HepG2 (cell line): Measurements from ENCODE around the gene ELOVL6. TPM values are rescaled to one million over a fixed set of nuclear protein-coding genes. Genes with fewer than 3 reads are reported as not detected.

ENCODE experiments used
- ARNT2 ChIP-seq: sonication (generic); formaldehyde crosslinking; IDR thresholded peaks from 2 replicates; pipeline ENCODE4 v1.8.0; 2022; ENCODE audit warnings: mild to moderate bottlenecking, low read depth, missing genetic modification reagents, moderate library complexity
- CCDC6 ChIP-seq: sonication (generic); formaldehyde crosslinking; IDR thresholded peaks from 2 replicates; pipeline ENCODE4 v1.8.1; 2022; ENCODE audit warnings: mild to moderate bottlenecking, missing genetic modification reagents, moderate library complexity
- CENPX ChIP-seq: sonication (generic); formaldehyde crosslinking; IDR thresholded peaks from 2 replicates; pipeline ENCODE4 v1.9.0; 2021; ENCODE audit warnings: mild to moderate bottlenecking, missing genetic modification reagents, moderate library complexity
- DBP ChIP-seq: sonication (generic); formaldehyde crosslinking; IDR thresholded peaks from 2 replicates; pipeline ENCODE4 v1.4.0; 2020; ENCODE audit warnings: missing genetic modification reagents; ENCODE audit errors: not compliant biosample characterization
- FOXA3 ChIP-seq: IDR thresholded peaks from 2 replicates; pipeline ENCODE4 v1.6.1; 2016; ENCODE audit warnings: missing genetic modification reagents, missing compliant biosample characterization
- HNRNPL ChIP-seq: fragments of 200-400 bp; formaldehyde crosslinking; IDR thresholded peaks from 2 replicates; pipeline ENCODE4 v1.6.1; 2017; ENCODE audit warnings: mild to moderate bottlenecking, low read depth, low read length
- HOXD1 ChIP-seq: sonication (generic); formaldehyde crosslinking; IDR thresholded peaks from 2 replicates; pipeline ENCODE4 v1.5.0; 2020; ENCODE audit warnings: missing genetic modification reagents
- IRF2 ChIP-seq: IDR thresholded peaks from 2 replicates; pipeline ENCODE4 v1.6.1; 2018; ENCODE audit warnings: missing genetic modification reagents, missing compliant biosample characterization
- IRX3 ChIP-seq: sonication (generic); formaldehyde crosslinking; IDR thresholded peaks from 2 replicates; pipeline ENCODE4 v1.8.1; 2023; ENCODE audit warnings: mild to moderate bottlenecking, low read depth, missing genetic modification reagents, borderline replicate concordance
- KDM1A ChIP-seq: IDR thresholded peaks from 2 replicates; pipeline ENCODE4 v1.6.1; 2016; ENCODE audit warnings: missing compliant biosample characterization
- MXD1 ChIP-seq: sonication (generic); formaldehyde crosslinking; IDR thresholded peaks from 2 replicates; pipeline ENCODE4 v1.4.0; 2020; ENCODE audit warnings: mild to moderate bottlenecking, missing genetic modification reagents
- PITX1 ChIP-seq: sonication (generic); formaldehyde crosslinking; IDR thresholded peaks from 2 replicates; pipeline ENCODE4 v1.5.1; 2020; ENCODE audit warnings: mild to moderate bottlenecking, missing genetic modification reagents
- POGK ChIP-seq: sonication (generic); formaldehyde crosslinking; conservative IDR thresholded peaks from 2 replicates; pipeline ENCODE4 v1.8.0; 2022; ENCODE audit warnings: mild to moderate bottlenecking, moderate library complexity, missing genetic modification reagents
- SATB2 ChIP-seq: sonication (generic); formaldehyde crosslinking; IDR thresholded peaks from 2 replicates; pipeline ENCODE4 v1.5.0; 2020; ENCODE audit warnings: missing genetic modification reagents
- SMC3 ChIP-seq: IDR thresholded peaks from 2 replicates; pipeline ENCODE4 v1.6.1; 2011; ENCODE audit warnings: low read length, improper control_type of control experiment
- TEAD2 ChIP-seq: sonication (generic); formaldehyde crosslinking; IDR thresholded peaks from 2 replicates; pipeline ENCODE4 v1.9.0; 2021; ENCODE audit warnings: missing genetic modification reagents
- ZFP36 ChIP-seq: fragments of 150-350 bp; IDR thresholded peaks from 2 replicates; pipeline ENCODE4 v1.6.1; 2018; ENCODE audit warnings: borderline replicate concordance, low read length, low read depth; ENCODE audit not compliant: partially characterized antibody
- ZFP41 ChIP-seq: sonication (generic); formaldehyde crosslinking; IDR thresholded peaks from 2 replicates; pipeline ENCODE4 v1.4.0; 2020; ENCODE audit warnings: mild to moderate bottlenecking, missing genetic modification reagents, borderline replicate concordance
- ZNF17 ChIP-seq: sonication (generic); formaldehyde crosslinking; IDR thresholded peaks from 2 replicates; pipeline ENCODE4 v1.5.0; 2020; ENCODE audit warnings: mild to moderate bottlenecking, missing genetic modification reagents
- ZNF275 ChIP-seq: sonication (generic); formaldehyde crosslinking; IDR thresholded peaks from 2 replicates; pipeline ENCODE4 v1.8.0; 2022; ENCODE audit warnings: missing genetic modification reagents, mild to moderate bottlenecking, inconsistent platforms, borderline replicate concordance
- ZNF580 ChIP-seq: IDR thresholded peaks from 2 replicates; pipeline ENCODE4 v1.6.1; 2016; ENCODE audit warnings: low read depth, borderline replicate concordance
- ZNF639 ChIP-seq: conservative IDR thresholded peaks from 2 replicates; pipeline ENCODE4 v1.6.1; 2018; ENCODE audit warnings: missing genetic modification reagents
- ZNF782 ChIP-seq: sonication (generic); formaldehyde crosslinking; IDR thresholded peaks from 2 replicates; pipeline ENCODE4 v1.4.0; 2020; ENCODE audit warnings: missing genetic modification reagents, mild to moderate bottlenecking, borderline replicate concordance
- polyA plus RNA-seq, 8 experiments: library from polyadenylated mRNA; depleted of rRNA in 3 of 8; stranded (reverse) in 7 of 8; unstranded in 1 of 8; fragments of >200 nt; fragmentation: Illumina TruSeq in 4 of 8; extraction: Trizol in 4 of 8; gene quantifications; 2 replicates each; pipeline versions ENCODE4 v1.2.1 to v1.2.3, GENCODE V29; 2011 to 2016; ENCODE audit warnings: low read depth in 4 of 8, missing spikeins in 1 of 8, mixed read lengths in 1 of 8; ENCODE audit not compliant: insufficient read depth in 1 of 8
- total RNA-seq, 5 experiments: library from RNA; depleted of rRNA; stranded (reverse); fragments of >200 nt; fragmentation: Illumina TruSeq; extraction: Trizol; gene quantifications; 2 replicates each; pipeline ENCODE4 v1.2.3, GENCODE V29; 2016; ENCODE audit warnings: low read depth in 1 of 5

The ELOVL6 gene
- total and polyA plus RNA-seq, 2 of the 13 experiments (the other 11 are each of a cell fraction or from before 2014, with no cell fraction given): 14.1 to 23.2 TPM

GRCh38 chr4:110197529-110198042 lies 829 bp downstream of the ELOVL6 start (continued):
- no peak for TF ChIP-seq ZNF782 (CRISPR knock-in tag)
- no peak for TF ChIP-seq ZFP41 (CRISPR knock-in tag)
- TF ChIP-seq ARNT2: no peak
- no peak for TF ChIP-seq MXD1 (CRISPR knock-in tag)
- no peak for TF ChIP-seq ZNF639 (CRISPR knock-in tag)
- TF ChIP-seq ZNF275 (CRISPR knock-in tag): no peak
- no peak for TF ChIP-seq ZNF580 (CRISPR knock-in tag)
- TF ChIP-seq FOXA3: no peak
- TF ChIP-seq ZFP36: no peak
- TF ChIP-seq KDM1A (CRISPR knock-in tag): no peak
- TF ChIP-seq SATB2: no peak
- TF ChIP-seq PITX1: no peak
- TF ChIP-seq HOXD1 (CRISPR knock-in tag): no peak
- TF ChIP-seq IRX3 (CRISPR knock-in tag): no peak
- no peak for TF ChIP-seq TEAD2
- TF ChIP-seq HNRNPL: no peak
- no peak for TF ChIP-seq ZNF17 (CRISPR knock-in tag)
- TF ChIP-seq DBP (CRISPR knock-in tag): no peak
- TF ChIP-seq CENPX (CRISPR knock-in tag): no peak
- TF ChIP-seq POGK (CRISPR knock-in tag): no peak
- 0 out of 2 replicates have a peak, but pooled peaks have one; percentile 10 for TF ChIP-seq IRF2 (CRISPR knock-in tag)
- TF ChIP-seq CCDC6 (CRISPR knock-in tag): no peak
- no peak for TF ChIP-seq SMC3
